ENCODE results near the gene SPATA31A6. TPM values are rescaled to one million over a fixed set of nuclear protein-coding genes. Genes with fewer than 3 reads are reported as not detected.
"Not testable (repeated sequence)": the region's sequence is repeated elsewhere in the genome, so short reads cannot be mapped to it uniquely, and the experiment has no call there.

The SPATA31A6 gene
- not detected in 2 replicates for total RNA-seq (2014; rRNA removed; shearing (Covaris generic))
- total RNA-seq (2022): not detected in 2 replicates
- not detected for Bru-seq, nascent RNA
- BruChase-seq, experiment 1, labeled RNA remaining after a 6-hour chase: not detected
- BruChase-seq, experiment 2, labeled RNA remaining after a 2-hour chase: not detected
- long read RNA-seq: 0 reads

GRCh38 chr9:42183359-42183758 is at the start of gene SPATA31A6:
TSS of gene SPATA31A6 (plus strand) at chr9:42183659. CDS start at chr9:42183688, 29 bp downstream.
- intact Hi-C loops (cut with micrococcal nuclease; ENCODE audit: unreplicated experiment); H3K4me2 ChIP-seq (ENCODE audit: low read length); CTCF ChIA-PET (ENCODE audit: unreplicated experiment); H4K20me1 ChIP-seq (ENCODE audit: insufficient read depth, low read length); POLR2A ChIA-PET; H3K79me2 ChIP-seq (ENCODE audit: insufficient read depth, low read depth, low read length); H3K36me3 ChIP-seq (ENCODE audit: insufficient read depth, low read length); H3K4me3 ChIP-seq (ENCODE audit: low read depth, low read length, poor library complexity, severe bottlenecking); DNase-seq (ENCODE audit: low spot score); H3K4me1 ChIP-seq (ENCODE audit: insufficient read depth, low read length, poor library complexity, severe bottlenecking); H3K9me2 ChIP-seq (ENCODE audit: insufficient read depth, low read length); H3K27ac ChIP-seq (ENCODE audit: low read depth, low read length, poor library complexity, severe bottlenecking); BruUV-seq (replicated peaks); H3K9me3 ChIP-seq (ENCODE audit: low read length); H2AFZ ChIP-seq (ENCODE audit: low read length): not testable (repeated sequence)

GRCh38 chr9:42160299-42160698 is 23.2 kb upstream of the SPATA31A6 start:
- H3K4me3 ChIP-seq (ENCODE audit: low read depth, low read length, poor library complexity, severe bottlenecking); H3K79me2 ChIP-seq (ENCODE audit: insufficient read depth, low read depth, low read length); CTCF ChIA-PET (ENCODE audit: unreplicated experiment); H4K20me1 ChIP-seq (ENCODE audit: insufficient read depth, low read length); POLR2A ChIA-PET; H3K4me2 ChIP-seq (ENCODE audit: low read length); H3K9me3 ChIP-seq (ENCODE audit: low read length); H3K36me3 ChIP-seq (ENCODE audit: insufficient read depth, low read length); intact Hi-C loops (cut with micrococcal nuclease; ENCODE audit: unreplicated experiment); H3K9me2 ChIP-seq (ENCODE audit: insufficient read depth, low read length); H3K27ac ChIP-seq (ENCODE audit: low read depth, low read length, poor library complexity, severe bottlenecking); H2AFZ ChIP-seq (ENCODE audit: low read length); BruUV-seq (replicated peaks); H3K4me1 ChIP-seq (ENCODE audit: insufficient read depth, low read length, poor library complexity, severe bottlenecking): not testable (repeated sequence)
- DNase-seq (ENCODE audit: low spot score): peak; percentile 3
- TF ChIP-seq CTCF (conservative IDR thresholded peaks at IDR 0.05; ENCODE audit: low read length): peak; percentile 43; the same call in 1 of the 2 replicates

- H3K9me2 ChIP-seq (ENCODE audit: insufficient read depth, low read length); BruUV-seq (replicated peaks); H3K4me3 ChIP-seq (ENCODE audit: low read depth, low read length, poor library complexity, severe bottlenecking); H3K9me3 ChIP-seq (ENCODE audit: low read length); DNase-seq (ENCODE audit: low spot score); H3K79me2 ChIP-seq (ENCODE audit: insufficient read depth, low read depth, low read length); CTCF ChIA-PET (ENCODE audit: unreplicated experiment); H3K27ac ChIP-seq (ENCODE audit: low read depth, low read length, poor library complexity, severe bottlenecking); H3K4me1 ChIP-seq (ENCODE audit: insufficient read depth, low read length, poor library complexity, severe bottlenecking); intact Hi-C loops (cut with micrococcal nuclease; ENCODE audit: unreplicated experiment); H2AFZ ChIP-seq (ENCODE audit: low read length); H3K36me3 ChIP-seq (ENCODE audit: insufficient read depth, low read length); H4K20me1 ChIP-seq (ENCODE audit: insufficient read depth, low read length); POLR2A ChIA-PET; H3K4me2 ChIP-seq (ENCODE audit: low read length): not testable (repeated sequence)
Observed at GRCh38 chr9:42219861-42220260, 36.4 kb downstream of the SPATA31A6 start.

- H3K4me1 ChIP-seq (ENCODE audit: insufficient read depth, low read length, poor library complexity, severe bottlenecking); H3K9me2 ChIP-seq (ENCODE audit: insufficient read depth, low read length); intact Hi-C loops (cut with micrococcal nuclease; ENCODE audit: unreplicated experiment); POLR2A ChIA-PET; H2AFZ ChIP-seq (ENCODE audit: low read length); H3K9me3 ChIP-seq (ENCODE audit: low read length); BruUV-seq (replicated peaks); H3K4me2 ChIP-seq (ENCODE audit: low read length); H3K36me3 ChIP-seq (ENCODE audit: insufficient read depth, low read length); H4K20me1 ChIP-seq (ENCODE audit: insufficient read depth, low read length); DNase-seq (ENCODE audit: low spot score); CTCF ChIA-PET (ENCODE audit: unreplicated experiment); H3K4me3 ChIP-seq (ENCODE audit: low read depth, low read length, poor library complexity, severe bottlenecking); H3K79me2 ChIP-seq (ENCODE audit: insufficient read depth, low read depth, low read length); H3K27ac ChIP-seq (ENCODE audit: low read depth, low read length, poor library complexity, severe bottlenecking): not testable (repeated sequence)
Observed at GRCh38 chr9:42223230-42223629, 39.8 kb downstream of the SPATA31A6 start.

- POLR2A ChIA-PET; H3K9me3 ChIP-seq (ENCODE audit: low read length); H3K79me2 ChIP-seq (ENCODE audit: insufficient read depth, low read depth, low read length); intact Hi-C loops (cut with micrococcal nuclease; ENCODE audit: unreplicated experiment); H3K4me2 ChIP-seq (ENCODE audit: low read length); H4K20me1 ChIP-seq (ENCODE audit: insufficient read depth, low read length); CTCF ChIA-PET (ENCODE audit: unreplicated experiment); DNase-seq (ENCODE audit: low spot score); H3K4me1 ChIP-seq (ENCODE audit: insufficient read depth, low read length, poor library complexity, severe bottlenecking); H2AFZ ChIP-seq (ENCODE audit: low read length); H3K36me3 ChIP-seq (ENCODE audit: insufficient read depth, low read length); H3K4me3 ChIP-seq (ENCODE audit: low read depth, low read length, poor library complexity, severe bottlenecking); H3K9me2 ChIP-seq (ENCODE audit: insufficient read depth, low read length); H3K27ac ChIP-seq (ENCODE audit: low read depth, low read length, poor library complexity, severe bottlenecking); BruUV-seq (replicated peaks): not testable (repeated sequence)
Observed at GRCh38 chr9:42233031-42233430, 49.6 kb downstream of the SPATA31A6 start.

GRCh38 chr9:42234610-42235009 is 51.2 kb downstream of the SPATA31A6 start:
- H3K4me3 ChIP-seq (ENCODE audit: low read depth, low read length, poor library complexity, severe bottlenecking); H4K20me1 ChIP-seq (ENCODE audit: insufficient read depth, low read length); intact Hi-C loops (cut with micrococcal nuclease; ENCODE audit: unreplicated experiment); H3K79me2 ChIP-seq (ENCODE audit: insufficient read depth, low read depth, low read length); POLR2A ChIA-PET; H3K4me2 ChIP-seq (ENCODE audit: low read length); H2AFZ ChIP-seq (ENCODE audit: low read length); CTCF ChIA-PET (ENCODE audit: unreplicated experiment); BruUV-seq (replicated peaks); H3K36me3 ChIP-seq (ENCODE audit: insufficient read depth, low read length); H3K4me1 ChIP-seq (ENCODE audit: insufficient read depth, low read length, poor library complexity, severe bottlenecking); H3K27ac ChIP-seq (ENCODE audit: low read depth, low read length, poor library complexity, severe bottlenecking); DNase-seq (ENCODE audit: low spot score); H3K9me2 ChIP-seq (ENCODE audit: insufficient read depth, low read length); H3K9me3 ChIP-seq (ENCODE audit: low read length): not testable (repeated sequence)
